ENCODE measurements around the gene MTA1. TPM values are rescaled to one million over a fixed set of nuclear protein-coding genes. Genes with fewer than 3 reads are reported as not detected.

Gene MTA1
- total RNA-seq: 100 to 1,000 TPM in 7 of 9 donors, 10 to 100 TPM in 2; 71.8 to 169 (median 109) TPM
- polyA plus RNA-seq: 100 to 1,000 TPM; 103 to 191 TPM
- long read RNA-seq, donor 1, transcript MTA1-201 (21 exons, 2,876 nt): minor isoform, 5 of 79 reads
- long read RNA-seq, donor 1, transcript MTA1-212 (2 exons, 700 nt): major isoform, 21 of 79 reads
- long read RNA-seq, donor 1, transcript MTA1-215 (4 exons, 509 nt): minor isoform, 13 of 79 reads
- long read RNA-seq, donor 1, transcript MTA1-211 (3 exons, 842 nt): minor isoform, 10 of 79 reads
- long read RNA-seq, donor 1, partial matches to known transcripts: 4 of 79 reads
- long read RNA-seq, donor 1, other reads (novel, unspliced or antisense): 24 of 79 reads
- long read RNA-seq, donor 2, transcript MTA1-211 (3 exons, 842 nt): minor isoform, 7 of 49 reads
- long read RNA-seq, donor 2, transcript MTA1-212 (2 exons, 700 nt): major isoform, 11 of 49 reads
- long read RNA-seq, donor 2, transcript MTA1-215 (4 exons, 509 nt): major isoform, 11 of 49 reads
- long read RNA-seq, donor 2, partial matches to known transcripts: 7 of 49 reads
- long read RNA-seq, donor 2, other reads (novel, unspliced or antisense): 11 of 49 reads
- long read RNA-seq, donor 3, transcript MTA1-212 (2 exons, 700 nt): major isoform, 20 of 81 reads
- long read RNA-seq, donor 3, transcript MTA1-211 (3 exons, 842 nt): minor isoform, 9 of 81 reads
- long read RNA-seq, donor 3, transcript MTA1-215 (4 exons, 509 nt): minor isoform, 13 of 81 reads
- long read RNA-seq, donor 3, partial matches to known transcripts: 9 of 81 reads
- long read RNA-seq, donor 3, other reads (novel, unspliced or antisense): 28 of 81 reads

- H3K27ac ChIP-seq: peak within 1 kb of the TSS in 11 of 12 donors; percentile 70 to 87 (median 82)
- H3K27me3 ChIP-seq: no peaks in the 10 kb centered on the region
- H3K4me1 ChIP-seq: peaks cover 2 to 63% (median 39%) of the 10 kb centered on the region in 12 donors
- WGBS, 4 donors: 4 to 23% (median 6%) methylated on average over 13 to 96 of the region's 96 CpGs
- H3K4me3 ChIP-seq: peak within 1 kb of the TSS; percentile 54 to 96 (median 70)
- peak in 3 of 5 donors; percentile 56 to 75 (median 63) for DNase-seq
- TF ChIP-seq CTCF (IDR thresholded peaks at IDR 0.05) (no peak), POLR2A (IDR thresholded peaks at IDR 0.05) (no peak)
- no peaks in the 10 kb centered on the region for H3K9me3 ChIP-seq
- H3K36me3 ChIP-seq: peaks cover 0 to 6% (median 0%) of the 10 kb centered on the region in 9 donors
- peak in 3 of 4 donors; percentile 50 to 55 (median 53) for ATAC-seq
- intact Hi-C loops (cut with DNase I): loop anchor here in 1 of 10 donors (10.0 kb wide), 1 partner anchor 65 kb away; the partner anchor contains the start of gene CRIP1
Measured at GRCh38 chr14:105419195-105420091, at the start of gene MTA1. Gene MTA1 (plus strand): TSS chr14:105419827. CDS start chr14:105420036, 209 bp downstream.

DNA sequence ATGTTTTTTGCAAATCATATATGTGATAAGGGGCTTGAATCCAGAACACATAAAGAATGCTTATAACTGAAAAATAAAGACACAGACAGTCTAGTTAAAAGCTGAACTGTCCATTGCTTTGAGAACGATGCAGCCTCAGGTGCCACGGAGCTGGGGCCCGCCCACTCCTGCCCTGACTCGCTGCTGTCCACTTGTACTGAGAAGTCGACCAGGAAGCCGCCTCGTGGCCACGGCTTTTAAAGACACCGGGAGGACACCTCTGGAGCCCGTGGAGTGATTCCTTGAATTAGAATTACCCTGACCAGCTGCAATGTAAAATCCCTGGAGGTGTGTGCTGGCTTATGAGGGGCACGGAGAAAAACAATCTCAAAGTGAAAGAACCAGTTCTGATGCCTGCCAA lies 45.2 kb upstream of the MTA1 start:
- intact Hi-C loops (cut with DNase I): loop anchor here in 9 of 10 donors (5.0 to 10.0 kb wide), 7 partner anchors 70 to 158 kb away; partner anchors contain the start of genes TMEM121 (in 4 of the 9), CRIP1 (in 1 of the 9) and TEDC1 (in 1 of the 9)
- 82 to 90% (median 89%) methylated on average over 11 of the region's 11 CpGs for WGBS, 4 donors
- Histone ChIP-seq H3K36me3 (peaks cover 0 to 17% (median 6%) of the 10 kb centered on the region in 9 donors), H3K9me3 (no peaks in the 10 kb centered on the region), H3K27me3 (no peaks in the 10 kb centered on the region), H3K4me1 (peaks cover 0 to 6% (median 0%) of the 10 kb centered on the region in 12 donors), H3K4me3 (no peak overlapping the region), H3K27ac (no peak overlapping the region)
- ATAC-seq (no peak), DNase-seq (no peak)
- TF ChIP-seq POLR2A (IDR thresholded peaks at IDR 0.05) (no peak), CTCF (IDR thresholded peaks at IDR 0.05) (no peak)

- ATAC-seq (no peak), DNase-seq (no peak)
- 69 to 92% (median 81%) methylated on average over 4 of the region's 4 CpGs for WGBS, 4 donors
- TF ChIP-seq POLR2A (IDR thresholded peaks at IDR 0.05): no peak
- no peak for TF ChIP-seq CTCF (IDR thresholded peaks at IDR 0.05)
- Histone ChIP-seq H3K9me3 (no peaks in the 10 kb centered on the region), H3K27me3 (no peaks in the 10 kb centered on the region), H3K4me3 (no peak overlapping the region), H3K27ac (no peak overlapping the region), H3K4me1 (peaks cover 0 to 6% (median 0%) of the 10 kb centered on the region in 12 donors), H3K36me3 (peaks cover 0 to 18% (median 9%) of the 10 kb centered on the region in 9 donors)
- intact Hi-C loops (cut with DNase I): loop anchor here in 3 of 10 donors (10.0 kb wide), 1 partner anchor 69 kb away; no protein-coding TSS in a partner anchor
Measured at GRCh38 chr14:105375635-105376057, 44.0 kb upstream of the MTA1 start.

Measured in heart left ventricle (tissue), 16 donors.